HG03457 (cell line): ENCODE measurements around the gene ADGRE2.
"Not testable (repeated sequence)": the region's sequence is repeated elsewhere in the genome, so short reads cannot be mapped to it uniquely, and the experiment has no call there.

Experiments
- ATAC-seq: cut with Tn5 transposase; IDR thresholded peaks from one replicate; pipeline ENCODE4 v1.9.1; 2021; ENCODE audit warnings: moderate number of reproducible peaks; ENCODE audit not compliant: unreplicated experiment

Gene ADGRE2

DNA sequence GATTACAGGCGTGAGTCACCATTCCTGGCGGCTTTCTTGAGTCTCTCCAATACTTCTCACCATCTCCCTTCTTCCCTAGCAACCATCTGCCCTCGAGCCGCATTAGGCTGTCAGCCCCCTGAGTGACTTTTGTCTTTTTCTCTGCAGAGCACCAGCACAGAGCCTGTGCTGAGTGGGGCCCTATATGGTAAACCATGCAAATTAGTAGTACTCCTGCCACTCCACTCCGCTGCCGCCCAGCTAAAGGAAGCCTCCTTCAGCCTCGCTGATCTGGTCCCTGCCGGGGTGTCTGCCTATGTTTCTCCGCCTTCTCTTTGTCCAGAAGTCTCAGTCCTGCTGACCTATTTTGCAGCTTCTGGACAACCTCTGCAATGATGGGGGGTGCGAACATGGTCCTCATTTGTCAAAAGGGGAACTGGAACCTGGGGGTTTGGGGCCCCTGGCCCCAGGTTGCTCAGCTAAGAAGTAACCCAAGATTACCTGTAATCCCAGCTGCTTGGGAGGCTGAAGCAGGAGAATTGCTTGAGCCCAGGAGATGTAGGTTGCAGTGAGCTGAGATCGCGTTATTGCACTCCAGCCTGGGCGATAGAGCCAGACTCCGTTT lies 2.4 kb upstream of the ADGRE2 start:
- not testable (repeated sequence) for ATAC-seq

- no peak for ATAC-seq
These were observed 791 bp upstream of the ADGRE2 start for GRCh38 chr19:14779151-14779550.

DNA sequence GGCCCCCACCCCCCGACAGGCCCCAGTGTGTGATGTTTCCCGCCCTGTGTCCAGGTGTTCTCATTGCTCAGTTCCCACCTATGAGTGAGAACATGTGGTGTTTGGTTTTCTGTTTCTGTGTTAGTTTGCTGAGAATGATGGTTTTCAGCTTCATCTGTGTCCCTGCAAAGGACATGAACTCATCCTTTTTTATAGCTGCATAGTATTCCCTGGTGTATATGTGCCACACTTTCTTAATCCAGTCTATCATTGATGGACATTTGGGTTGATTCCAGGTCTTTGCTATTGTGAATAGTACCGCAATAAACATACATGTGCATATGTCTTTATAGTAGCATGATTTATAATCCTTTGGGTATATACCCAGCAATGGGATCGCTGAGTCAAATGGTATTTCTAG lies 715 bp downstream of the ADGRE2 start:
- ATAC-seq, result not testable (repeated sequence)

- ATAC-seq, result no peak
These were observed 2.3 kb downstream of the ADGRE2 start for GRCh38 chr19:14775869-14776586.

- not testable (repeated sequence) for ATAC-seq
These were observed 3.0 kb downstream of the ADGRE2 start for GRCh38 chr19:14775326-14775725.

DNA sequence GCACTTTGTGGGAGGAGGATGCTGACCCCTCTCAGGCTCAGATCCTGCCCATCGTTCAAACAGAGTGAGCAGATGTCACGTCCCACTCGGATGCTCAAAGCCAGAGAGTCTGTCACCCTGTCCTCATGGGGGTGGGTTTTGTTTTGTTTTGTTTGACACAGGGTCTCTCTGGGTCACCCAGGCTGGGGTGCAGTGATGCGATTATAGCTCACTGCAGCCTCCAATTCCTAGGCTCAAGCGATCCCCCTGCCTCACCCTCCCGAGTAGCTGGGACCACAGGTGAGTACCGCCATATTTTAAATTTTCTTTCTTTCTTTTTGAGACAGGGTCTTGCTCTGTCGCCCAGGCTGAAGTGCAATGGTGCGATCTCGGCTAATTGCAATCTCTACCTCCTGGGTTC lies 4.0 kb downstream of the ADGRE2 start:
- ATAC-seq, result no peak

DNA sequence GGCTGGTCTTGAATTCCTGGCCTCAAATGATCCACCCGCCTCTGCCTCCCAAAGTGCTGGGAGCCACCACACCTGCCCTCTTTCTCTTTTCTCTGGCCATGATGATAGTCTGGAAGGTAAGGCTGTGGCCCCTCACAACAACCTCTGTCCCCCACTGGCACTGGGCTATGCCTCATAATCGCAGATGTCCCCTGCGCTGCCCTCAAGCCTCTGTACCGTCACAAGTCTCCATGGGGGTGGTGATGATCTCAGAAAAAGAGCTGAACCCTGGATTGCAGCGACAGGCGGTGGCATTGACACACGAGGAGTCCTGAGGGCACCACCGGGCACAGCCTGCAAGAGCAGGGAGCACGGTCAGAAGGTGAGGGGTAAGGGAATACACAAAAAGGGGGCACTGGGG lies 4.6 kb downstream of the ADGRE2 start:
- not testable (repeated sequence) for ATAC-seq

DNA sequence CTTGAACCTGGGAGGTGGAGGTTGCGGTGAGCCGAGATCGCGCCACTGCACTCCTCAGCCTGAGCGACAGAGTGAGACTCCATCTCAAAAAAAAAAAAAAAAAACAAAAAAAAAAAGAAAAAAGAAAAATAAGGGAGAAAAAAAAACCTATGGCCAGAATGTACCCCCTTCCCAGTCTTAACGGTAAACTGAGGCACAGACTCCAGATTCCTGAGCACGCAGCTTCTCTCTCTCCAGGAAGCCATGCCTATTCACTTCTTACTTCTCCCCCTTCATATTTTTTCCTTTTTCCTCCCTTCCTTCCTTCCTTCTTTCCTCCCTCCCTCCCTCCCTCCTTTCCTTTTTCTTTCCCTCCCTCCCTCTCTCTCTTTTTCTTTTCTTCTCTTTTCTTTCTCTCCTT lies 5.4 kb downstream of the ADGRE2 start:
- no peak for ATAC-seq

DNA sequence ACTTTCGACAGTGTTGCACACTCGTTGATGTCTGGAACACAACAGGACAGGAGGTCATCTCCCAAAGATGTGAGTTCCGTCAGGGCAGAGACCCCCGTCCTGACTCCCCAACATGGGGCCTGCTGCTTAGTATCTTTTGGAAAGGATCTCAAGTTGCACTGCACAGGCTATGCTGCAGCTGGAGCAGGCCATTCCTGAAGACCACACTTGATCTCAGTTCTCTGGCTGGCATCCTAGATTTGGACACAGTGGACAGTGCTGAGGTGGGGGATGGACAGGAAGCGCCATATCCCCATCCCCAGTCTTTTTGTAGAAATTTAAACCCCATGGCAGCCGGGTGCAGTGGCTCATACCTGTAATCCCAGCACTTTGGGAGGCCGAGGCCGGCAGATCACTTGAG lies 5.9 kb downstream of the ADGRE2 start:
- no peak for ATAC-seq

DNA sequence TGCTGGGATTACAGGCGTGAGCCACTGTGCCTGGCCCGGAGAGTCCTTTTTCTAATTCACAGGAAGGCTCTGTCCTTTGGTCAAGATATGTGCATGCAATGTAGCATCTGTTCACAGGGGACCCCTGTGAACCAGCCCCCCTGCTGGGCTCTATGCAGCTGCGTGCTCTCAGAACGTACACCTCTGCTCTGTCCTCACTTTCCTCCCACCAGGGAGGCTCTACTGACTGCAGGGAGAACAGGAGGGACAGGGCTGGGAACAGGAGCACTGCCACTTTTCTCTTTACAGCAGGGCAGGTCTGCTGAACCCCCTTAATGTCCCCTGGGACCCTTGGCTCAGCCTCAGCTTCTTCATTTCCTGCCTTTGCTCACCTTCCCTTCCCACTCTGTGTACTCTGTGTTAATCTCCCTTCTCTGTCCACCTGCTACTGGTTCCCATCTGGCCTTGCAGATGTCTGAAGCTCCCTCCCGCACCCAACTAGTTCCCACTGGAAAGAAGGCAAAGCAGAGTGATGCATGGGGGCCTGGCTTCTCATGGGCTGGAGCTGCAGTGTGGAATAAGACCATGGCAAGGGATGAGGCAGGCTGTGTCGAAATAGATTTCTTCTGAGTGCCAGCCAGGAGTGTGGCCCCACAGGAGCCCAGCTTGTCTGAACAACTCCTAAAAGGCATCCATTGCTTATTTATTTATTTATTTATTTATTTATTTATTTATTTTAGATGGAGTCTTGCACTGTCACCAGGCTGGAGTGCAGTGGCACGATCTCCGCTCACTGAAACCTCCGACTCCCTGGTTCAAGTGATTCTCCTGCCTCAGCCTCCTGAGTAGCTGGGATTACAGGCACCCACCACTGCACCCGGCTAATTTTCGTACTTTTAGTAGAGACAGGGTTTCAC lies 7.2 kb downstream of the ADGRE2 start:
- ATAC-seq, result no peak

DNA sequence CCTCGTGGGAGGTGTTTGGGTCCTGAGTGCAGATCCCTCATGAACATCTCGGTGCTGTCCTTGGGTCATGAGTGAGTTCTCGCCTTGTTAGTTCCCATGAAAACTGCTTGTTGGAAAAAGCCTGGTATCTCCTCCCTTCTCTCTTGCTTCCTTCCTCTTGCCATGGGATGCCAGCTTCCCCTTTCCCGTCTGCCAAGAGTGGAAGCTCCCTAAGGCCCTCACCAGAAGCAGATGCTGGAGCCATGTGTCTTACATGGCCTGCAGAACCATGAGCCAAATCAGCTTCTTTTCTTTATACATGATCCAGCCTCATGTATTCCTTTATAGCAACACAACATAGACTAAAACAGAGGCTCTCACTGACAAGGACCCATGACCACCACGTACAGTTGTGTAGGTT lies 8.2 kb downstream of the ADGRE2 start:
- ATAC-seq, result no peak

DNA sequence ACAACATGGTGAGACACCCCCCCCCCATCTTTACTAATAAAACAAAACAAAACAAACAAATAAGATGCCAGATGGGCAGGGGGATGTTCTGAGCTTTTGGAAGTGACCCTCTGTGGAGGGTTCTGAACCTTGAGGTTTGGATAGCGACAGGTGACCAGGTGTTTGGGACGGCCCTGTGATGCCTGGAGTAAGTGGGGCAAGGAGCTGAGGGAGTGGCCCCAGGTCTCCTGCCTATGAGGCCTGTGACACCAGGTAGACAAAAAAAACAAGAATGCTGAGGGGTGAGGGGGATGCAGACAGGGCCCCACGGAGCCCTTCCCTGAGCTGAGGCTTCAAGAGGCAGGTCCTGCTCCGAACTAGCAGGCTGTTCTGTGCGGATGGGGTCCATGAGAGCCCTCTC lies 9.2 kb downstream of the ADGRE2 start:
- ATAC-seq, result no peak

GRCh38 chr19:14768001-14768400 lies 10.4 kb downstream of the ADGRE2 start:
- ATAC-seq, result no peak

GRCh38 chr19:14767466-14767971 lies 10.8 kb downstream of the ADGRE2 start:
- no peak for ATAC-seq

- not testable (repeated sequence) for ATAC-seq
These were observed 12.5 kb downstream of the ADGRE2 start for GRCh38 chr19:14765841-14766240.

DNA sequence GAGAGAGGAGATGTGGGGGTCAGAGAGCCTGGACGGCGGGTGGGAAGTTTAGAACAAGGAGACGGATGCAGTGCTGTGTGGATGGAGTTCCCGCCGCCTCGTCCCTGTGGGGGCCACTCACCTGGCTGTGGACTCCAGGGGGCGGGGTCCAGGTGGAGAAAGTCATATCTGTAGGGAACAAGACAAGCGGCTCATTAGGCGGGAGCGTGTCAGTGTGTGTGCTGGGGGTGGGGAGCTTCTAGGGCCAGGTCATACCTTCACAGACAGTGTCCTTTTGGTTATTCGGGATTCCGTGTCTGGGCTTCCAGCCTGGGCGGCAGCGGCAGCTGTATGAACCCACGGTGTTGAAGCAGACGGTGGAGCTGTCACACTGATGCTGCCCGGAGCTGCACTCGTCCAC lies 13.0 kb downstream of the ADGRE2 start:
- not testable (repeated sequence) for ATAC-seq

DNA sequence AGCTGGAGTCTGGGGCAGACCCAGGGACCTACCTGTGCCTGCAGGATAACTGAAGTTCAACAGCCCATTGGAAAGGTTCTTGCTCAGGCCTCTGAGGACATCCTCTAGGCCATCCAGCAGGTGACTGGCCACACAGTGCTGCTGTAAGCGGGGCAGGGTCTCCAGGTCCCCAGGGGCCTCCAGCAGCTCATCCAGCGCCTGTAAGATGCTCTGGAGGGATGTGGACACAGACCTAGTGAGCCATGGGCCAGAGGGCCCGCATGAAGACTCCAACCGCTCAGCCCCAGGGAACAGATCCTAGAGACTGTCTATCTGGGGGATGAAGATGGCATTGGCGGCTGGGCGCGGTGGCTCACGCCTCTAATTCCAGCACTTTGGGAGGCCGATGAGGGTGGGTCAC lies 14.0 kb downstream of the ADGRE2 start:
- ATAC-seq, result no peak

DNA sequence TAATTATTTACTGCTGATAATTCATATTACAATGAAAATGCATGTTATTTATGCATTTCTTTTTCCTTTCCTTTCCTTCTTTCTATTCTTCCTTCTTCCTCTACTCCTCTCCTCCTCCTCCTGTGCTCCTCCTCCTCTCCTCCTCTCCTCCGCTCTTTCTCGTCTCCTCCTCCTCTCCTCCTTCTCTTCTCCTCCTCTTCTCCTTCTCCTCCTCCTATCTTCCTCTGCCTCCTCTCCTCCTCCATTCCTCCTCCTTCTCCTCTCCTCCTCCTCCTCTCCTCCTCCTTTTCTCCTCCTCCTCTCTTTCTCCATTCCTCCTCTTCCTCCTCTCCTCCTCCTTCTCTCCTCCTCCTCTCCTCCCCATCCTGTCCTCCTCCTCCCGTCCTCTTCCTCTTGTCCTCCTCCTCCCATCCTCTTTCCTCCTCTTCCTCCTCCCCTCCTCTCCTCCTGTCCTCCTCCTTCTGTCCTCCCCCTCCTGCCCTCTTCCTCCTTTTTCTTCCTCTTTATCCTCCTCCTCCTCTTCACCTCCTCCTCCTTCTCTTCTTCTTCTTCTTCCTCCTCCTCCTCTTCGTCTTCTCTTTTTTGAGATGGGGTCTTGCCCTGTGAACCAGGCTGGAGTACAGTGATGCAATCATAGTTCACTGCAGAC lies 14.7 kb downstream of the ADGRE2 start:
- no peak for ATAC-seq

GRCh38 chr19:14762111-14762510 lies 16.2 kb downstream of the ADGRE2 start:
- ATAC-seq, result no peak

DNA sequence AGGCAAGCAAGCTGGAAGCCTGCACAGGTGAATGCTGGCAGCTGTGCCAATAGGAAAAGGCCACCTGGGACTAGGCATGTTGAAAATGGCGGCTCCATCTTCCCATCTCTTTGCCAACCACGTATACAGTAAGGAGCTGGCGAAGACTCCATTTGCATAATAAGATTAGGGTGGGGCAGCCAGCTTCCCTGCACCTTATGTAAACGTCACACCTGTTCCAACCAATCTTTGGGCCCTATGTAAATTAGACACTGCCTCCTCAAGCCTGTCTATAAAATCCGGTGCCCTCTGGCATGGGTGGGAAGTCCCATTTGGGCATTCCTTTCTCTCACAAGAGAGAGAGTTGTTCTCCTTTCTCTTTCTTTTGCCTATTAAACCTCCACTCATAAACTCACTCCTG lies 16.8 kb downstream of the ADGRE2 start:
- ATAC-seq, result no peak

DNA sequence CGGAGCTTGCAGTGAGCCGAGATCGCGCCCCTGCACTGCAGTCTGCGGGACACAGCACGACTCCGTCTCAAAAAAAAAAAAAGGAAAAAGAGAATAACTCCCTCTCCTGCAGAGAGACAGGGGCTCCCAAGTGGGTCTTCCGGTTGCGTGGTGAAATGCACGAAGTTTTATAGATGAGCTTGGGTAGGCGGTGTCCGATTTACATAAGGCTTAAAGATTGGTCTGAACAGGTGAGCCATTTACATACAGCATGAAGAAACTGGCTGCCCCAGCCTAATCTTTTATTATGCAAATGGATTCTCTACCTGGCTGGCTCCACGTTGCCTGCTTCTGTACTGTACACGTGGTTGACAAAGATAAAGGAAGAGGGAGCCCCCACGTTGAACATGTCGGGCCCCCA lies 19.5 kb downstream of the ADGRE2 start:
- ATAC-seq, result no peak
